IMR-90 (cell line): Measurements from ENCODE around the gene DENND1A. TPM values are rescaled to one million over a fixed set of nuclear protein-coding genes. Genes with fewer than 3 reads are reported as not detected.
A peak's percentile ranks its signal among the peaks of the same experiment; 100 is the strongest.

Experiments used
- ATAC-seq: fragments of 200-7000 bp; cut with Tn5 transposase; 2 replicates; pipeline ENCODE4 v1.9.1; 2020; ENCODE audit warnings: low read depth, mild to moderate bottlenecking, moderate library complexity
- BruUV-seq: library from RNA; stranded (reverse); fragments of 400-500 nt; replicated peaks from 2 replicates; lab custom pipeline; 2021; lab: Mats Ljungman, UMichigan
- CTCF ChIA-PET: fragments of 300-600 bp; formaldehyde crosslinking; extraction: SDS; loops from one replicate; lab custom pipeline; 2021; ENCODE audit warnings: antibody characterized with exemption; lab: Yijun Ruan, JAX
- POLR2A ChIA-PET: fragments of 300-600 bp; sonication (Branson Sonifier 250); formaldehyde crosslinking; loops from one replicate; lab custom pipeline; 2022; ENCODE audit warnings: antibody characterized with exemption; ENCODE audit not compliant: unreplicated experiment; lab: Charles Lee
- DNase-seq: peaks from one replicate; pipeline ENCODE4 v3.0.0; 2013
- H2AFZ ChIP-seq: replicated peaks from 2 replicates; pipeline ENCODE3; 2013; ENCODE audit warnings: low read length, mild to moderate bottlenecking; ENCODE audit not compliant: poor library complexity
- H2AK5ac ChIP-seq: 2 replicates; pipeline ENCODE4 v1.6.1; 2013; ENCODE audit warnings: low read depth, low read length, inconsistent platforms
- H2AK9ac ChIP-seq: replicated peaks from 2 replicates; pipeline ENCODE3; 2013; ENCODE audit warnings: mild to moderate bottlenecking, low read depth, low read length, moderate library complexity; ENCODE audit not compliant: poor library complexity
- H2BK120ac ChIP-seq: 2 replicates; pipeline ENCODE4 v1.6.1; 2013; ENCODE audit warnings: low read depth, low read length, inconsistent platforms
- H2BK15ac ChIP-seq: 3 replicates; pipeline ENCODE4 v1.6.1; 2013; ENCODE audit warnings: low read depth, low read length, inconsistent platforms
- H2BK20ac ChIP-seq: 2 replicates; pipeline ENCODE4 v1.6.1; 2013; ENCODE audit warnings: low read depth, mild to moderate bottlenecking, inconsistent platforms, low read length, moderate library complexity
- H2BK5ac ChIP-seq: 2 replicates; pipeline ENCODE4 v1.6.1; 2013; ENCODE audit warnings: mild to moderate bottlenecking, low read depth, low read length, inconsistent platforms; ENCODE audit not compliant: poor library complexity, severe bottlenecking
- H3K14ac ChIP-seq: replicated peaks from 2 replicates; pipeline ENCODE4 v1.6.1; 2013; ENCODE audit warnings: low read depth, low read length, inconsistent platforms
- H3K18ac ChIP-seq: 2 replicates; pipeline ENCODE4 v1.6.1; 2013; ENCODE audit warnings: low read depth, low read length, control low read depth
- H3K23ac ChIP-seq: 2 replicates; pipeline ENCODE4 v1.6.1; 2013; ENCODE audit warnings: low read depth, low read length, inconsistent platforms
- H3K27ac ChIP-seq: 2 replicates; pipeline ENCODE4 v1.5.1; 2013; ENCODE audit warnings: mild to moderate bottlenecking, control low read depth, low read length; ENCODE audit not compliant: insufficient read depth
- H3K27me3 ChIP-seq: 2 replicates; pipeline ENCODE4 v1.6.1; 2013; ENCODE audit warnings: low read length; ENCODE audit not compliant: control insufficient read depth, insufficient read depth
- H3K36me3 ChIP-seq: 2 replicates; pipeline ENCODE4 v1.6.1; 2013; ENCODE audit warnings: low read length, mixed read lengths; ENCODE audit not compliant: control insufficient read depth, insufficient read depth
- H3K4ac ChIP-seq: 2 replicates; pipeline ENCODE4 v1.6.1; 2013; ENCODE audit warnings: low read depth, low read length, inconsistent platforms
- H3K4me1 ChIP-seq: 2 replicates; pipeline ENCODE4 v1.6.1; 2013; ENCODE audit warnings: low read length, mixed read lengths; ENCODE audit not compliant: control insufficient read depth, insufficient read depth
- H3K4me2 ChIP-seq: 2 replicates; pipeline ENCODE4 v1.6.1; 2013; ENCODE audit warnings: low read depth, mild to moderate bottlenecking, control low read depth, low read length, moderate library complexity
- H3K4me3 ChIP-seq: 2 replicates; pipeline ENCODE4 v1.5.1; 2013; ENCODE audit warnings: low read depth, mild to moderate bottlenecking, control low read depth, low read length, moderate library complexity; ENCODE audit not compliant: insufficient read depth
- H3K56ac ChIP-seq: 2 replicates; pipeline ENCODE4 v1.6.1; 2013; ENCODE audit warnings: low read length, inconsistent platforms; ENCODE audit not compliant: insufficient read depth; ENCODE audit errors: extremely low read depth
- H3K79me1 ChIP-seq, 2 experiments: 2 replicates each; pipeline ENCODE4 v1.6.1; 2013; ENCODE audit warnings: low read length in 2 of 2, inconsistent platforms in 1 of 2, low read depth in 1 of 2
- H3K9ac ChIP-seq: 2 replicates; pipeline ENCODE4 v1.6.1; 2013; ENCODE audit warnings: low read depth, low read length, control low read depth
- H3K9me1 ChIP-seq: 2 replicates; pipeline ENCODE4 v1.6.1; 2013; ENCODE audit warnings: low read length, inconsistent platforms; ENCODE audit not compliant: insufficient read depth
- H3K9me3 ChIP-seq: 2 replicates; pipeline ENCODE4 v1.6.1; 2013; ENCODE audit warnings: low read length; ENCODE audit not compliant: control insufficient read depth, insufficient read depth
- H4K20me1 ChIP-seq: 2 replicates; pipeline ENCODE4 v1.6.1; 2013; ENCODE audit warnings: low read length, inconsistent platforms; ENCODE audit not compliant: insufficient read depth
- H4K5ac ChIP-seq: 2 replicates; pipeline ENCODE4 v1.6.1; 2013; ENCODE audit warnings: mild to moderate bottlenecking, low read depth, low read length, control low read depth
- H4K8ac ChIP-seq, 2 experiments: 2 replicates each; pipeline ENCODE4 v1.6.1; 2013; ENCODE audit warnings: low read depth in 2 of 2, low read length in 2 of 2, control low read depth in 1 of 2, inconsistent platforms in 1 of 2
- H4K91ac ChIP-seq: 2 replicates; pipeline ENCODE4 v1.6.1; 2013; ENCODE audit warnings: low read depth, low read length, inconsistent platforms; ENCODE audit not compliant: insufficient read depth
- BHLHE40 ChIP-seq: fragments of 150-350 bp; IDR thresholded peaks from 2 replicates; pipeline ENCODE4 v1.6.1; 2016; ENCODE audit warnings: mild to moderate bottlenecking, low read depth, low read length
- MAFK ChIP-seq: IDR thresholded peaks from 2 replicates; pipeline ENCODE4 v1.6.1; 2012; ENCODE audit warnings: low read depth, low read length, improper control_type of control experiment
- MAZ ChIP-seq: IDR thresholded peaks from 2 replicates; pipeline ENCODE4 v1.6.1; 2012; ENCODE audit warnings: low read depth, mild to moderate bottlenecking, low read length, improper control_type of control experiment, moderate library complexity, borderline replicate concordance
- RFX5 ChIP-seq: IDR thresholded peaks from 2 replicates; pipeline ENCODE4 v1.8.0; 2012; ENCODE audit warnings: low read depth, mild to moderate bottlenecking, low read length, moderate library complexity
- WGBS, 2 experiments: methylation state at CpG; one replicate each; pipeline versions ENCODE4 v1.1.5 to v1.1.7; 2013; ENCODE audit warnings: missing lambda C conversion rate in 2 of 2; ENCODE audit not compliant: insufficient read length in 1 of 2; ENCODE audit errors: extremely low coverage in 2 of 2; 5-methylcytosine and 5-hydroxymethylcytosine counted together
- dilution Hi-C: fragments of 300-500 bp; cut with HindIII; formaldehyde crosslinking; loops from one replicate; pipeline ENCODE4 v1.14.3; 2018; ENCODE audit warnings: low sequenced_read_pairs; ENCODE audit not compliant: unreplicated experiment
- in situ Hi-C: fragments of 300-500 bp; cut with MboI; formaldehyde crosslinking; loops from 3 replicates; pipeline ENCODE4 v1.14.3; 2019; ENCODE audit warnings: low sequenced_read_pairs, inconsistent platforms, mixed read lengths
- intact Hi-C: fragments of 100-400 bp; cut with micrococcal nuclease; formaldehyde crosslinking; loops from 2 replicates; pipeline ENCODE4 v1.10.0; 2022
- polyA plus RNA-seq, 3 experiments: library from polyadenylated mRNA; depleted of rRNA; stranded (reverse); fragments of >200 nt; gene quantifications; 2 replicates each; pipeline ENCODE4 v1.2.3, GENCODE V29; 2012; ENCODE audit warnings: low replicate concordance in 1 of 3
- total RNA-seq: library from RNA; depleted of rRNA; stranded (reverse); fragments of >200 nt; gene quantifications from 2 replicates; pipeline ENCODE4 v1.2.3, GENCODE V29; 2012

Gene DENND1A
- total and polyA plus RNA-seq, 2 of the 4 experiments (the other 2 are of a cell fraction), result 21.4 to 27.6 TPM

DNA sequence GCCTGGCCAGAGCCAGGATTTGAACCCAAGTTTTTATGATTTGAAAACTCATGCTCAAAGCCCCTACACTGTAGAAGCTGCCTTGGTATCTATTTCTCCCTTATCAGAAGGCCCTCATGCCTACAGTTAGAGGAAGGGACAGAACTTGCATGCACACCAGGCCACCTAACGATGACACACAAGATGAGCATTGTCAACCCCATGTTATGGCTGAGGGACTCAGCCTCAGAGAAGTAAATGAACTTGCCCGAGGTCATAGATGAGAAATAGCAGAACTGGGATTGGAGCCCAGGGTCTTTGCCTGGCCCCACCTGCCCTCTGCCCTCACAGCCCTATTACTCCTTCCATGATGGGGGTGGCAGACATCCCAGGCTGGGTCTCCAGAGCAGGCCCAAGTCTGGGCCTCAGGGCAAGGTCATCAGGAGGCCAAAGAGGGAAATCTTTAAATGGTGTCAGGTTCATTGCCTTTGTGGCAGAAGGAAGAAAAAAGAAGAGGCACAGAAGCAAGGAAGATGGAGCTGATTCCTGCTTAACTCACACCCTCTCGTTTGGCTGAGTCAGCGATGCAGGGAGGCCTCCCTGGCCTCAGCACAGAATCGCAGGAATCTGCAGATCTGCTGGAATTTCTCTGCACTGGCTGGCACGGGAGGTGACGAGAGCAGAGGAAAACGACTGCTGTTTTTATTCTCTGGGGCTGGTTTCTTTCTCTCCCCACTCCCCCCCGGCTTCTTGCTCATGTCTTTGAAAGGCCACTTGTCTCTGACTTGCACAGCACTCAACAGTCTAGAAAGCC, 594.5 kb downstream of the DENND1A start:
- ATAC-seq (peak; percentile 95), DNase-seq (peak; percentile 63)
- H2BK20ac ChIP-seq, result no peak overlapping the region
- ChIA-PET CTCF (interaction anchor here (0.7 kb wide), 1 partner anchor 9 kb away, joined by 4 read pairs; no protein-coding TSS in a partner anchor), POLR2A (no interaction called here)
- H3K27ac ChIP-seq, result no peak overlapping the region
- H3K56ac ChIP-seq, result no peak overlapping the region
- no peak overlapping the region for H3K23ac ChIP-seq
- no peak overlapping the region for H3K18ac ChIP-seq
- H3K79me1 ChIP-seq, result no peaks in the 10 kb centered on the region
- 8% methylated on average over 2 of the region's 9 CpGs; no CpG with 5 or more reads in 1 of the 2 experiments for WGBS, 2 experiments
- no peak overlapping the region; the same call in 1 of the 2 replicates for H3K4me2 ChIP-seq
- H3K27me3 ChIP-seq, result peaks cover 3% of the 10 kb centered on the region
- H3K4me3 ChIP-seq, result no peak overlapping the region
- no peaks in the 10 kb centered on the region for H3K9me3 ChIP-seq
- H4K91ac ChIP-seq, result no peak overlapping the region
- H3K9ac ChIP-seq, result no peak overlapping the region
- no peaks in the 10 kb centered on the region for H3K9me1 ChIP-seq
- no peak overlapping the region for H2AK5ac ChIP-seq
- intact Hi-C loops (loop anchor here (5.0 kb wide), 1 partner anchor 68 kb away; the partner anchor contains the start of gene STRBP), dilution Hi-C loops (no loop called here), in situ Hi-C loops (loop anchor here (25.0 kb wide), 1 partner anchor 498 kb away; the partner anchor contains the start of gene PDCL)
- H2BK15ac ChIP-seq, result no peak overlapping the region
- H3K14ac ChIP-seq, result no peak overlapping the region
- peaks cover 4% of the 10 kb centered on the region; the same call in 1 of the 2 replicates for H3K4me1 ChIP-seq
- no peak overlapping the region for H2BK5ac ChIP-seq
- H4K5ac ChIP-seq, result no peak overlapping the region
- H3K36me3 ChIP-seq, result no peaks in the 10 kb centered on the region
- H4K8ac ChIP-seq, result no peak overlapping the region
- no peak overlapping the region for H2AFZ ChIP-seq
- H2BK120ac ChIP-seq, result no peak overlapping the region
- H2AK9ac ChIP-seq, result no peak overlapping the region
- TF ChIP-seq MAZ (no peak), MAFK (peak; percentile 94), BHLHE40 (peak; percentile 65; the same call in 1 of the 2 replicates), RFX5 (no peak)
- no peak overlapping the region for H3K4ac ChIP-seq
- H4K20me1 ChIP-seq, result no peaks in the 10 kb centered on the region
- no TSS peak for BruUV-seq
